Left lung (tissue), 10 donors: ENCODE measurements around the gene PROM1. TPM values are rescaled to one million over a fixed set of nuclear protein-coding genes. Genes with fewer than 3 reads are reported as not detected.
A peak's percentile ranks its signal among the peaks of the same experiment; 100 is the strongest.

Experiments
- ATAC-seq: fragments of 200-7000 bp; cut with Tn5 transposase; one replicate; pipeline ENCODE4 v1.9.1; 2020; ENCODE audit warnings: moderate library complexity
- DNase-seq, 4 donors: peaks; one replicate each; pipeline ENCODE4 v3.0.0-alpha.2; 2013 to 2020
- H3K27ac ChIP-seq, 2 donors: fragments of 200-600 bp; sonication (generic) in 1 of 2; one replicate each; pipeline versions ENCODE4 v1.5.0 to v1.8.0; 2020 to 2021
- H3K27me3 ChIP-seq, 2 donors: fragments of 200-600 bp; sonication (generic) in 1 of 2; one replicate each; pipeline versions ENCODE4 v1.5.0 to v1.8.0; 2020 to 2021
- H3K36me3 ChIP-seq, 2 donors: fragments of 200-600 bp; sonication (generic) in 1 of 2; one replicate each; pipeline versions ENCODE4 v1.5.0 to v1.8.0; 2020 to 2021
- H3K4me1 ChIP-seq, 2 donors: fragments of 200-600 bp; one replicate each; pipeline ENCODE4 v1.8.0; 2021
- H3K4me3 ChIP-seq, 2 donors: fragments of 200-600 bp; sonication (generic) in 1 of 2; one replicate each; pipeline versions ENCODE4 v1.5.0 to v1.8.0; 2020 to 2021; ENCODE audit warnings: mild to moderate bottlenecking in 1 of 2
- H3K9me3 ChIP-seq, 2 donors: fragments of 200-600 bp; sonication (generic) in 1 of 2; one replicate each; pipeline versions ENCODE4 v1.5.0 to v1.8.0; 2020 to 2021
- CTCF ChIP-seq, 2 donors: fragments of 200-600 bp; sonication (generic) in 1 of 2; IDR thresholded peaks; one replicate each; pipeline versions ENCODE4 v1.5.0 to v1.8.0; 2021; ENCODE audit warnings: antibody characterized with exemption in 2 of 2
- intact Hi-C, 2 donors: fragments of 100-400 bp; cut with DNase I; formaldehyde crosslinking; loops; one replicate each; pipeline versions ENCODE4 v1.11.2 to v1.14.2; 2022
- polyA plus RNA-seq, 6 donors: library from polyadenylated mRNA; unstranded; fragments of 120-200 nt; gene quantifications; one replicate each; pipeline ENCODE4 v1.2.1, GENCODE V29; 2013; ENCODE audit not compliant: insufficient read length in 6 of 6
- total RNA-seq, 2 donors: library from RNA; stranded (reverse); fragmentation: NEBNext Ultra II Directional; extraction: Animal tissue kit (Norgen Biotek cat#: 25700); gene quantifications; one replicate each; pipeline ENCODE4 v1.2.1, GENCODE V29; 2021
- donor health status: DM: no; HTN: yes; CAD: no.
- donor health status: DM: no; HTN: no; CAD: no.

PROM1 gene
- total and polyA plus RNA-seq, 8 donors = 11.2 to 37.1 (median 25.2) TPM; not detected in 1

GRCh38 chr4:16031546-16032395 lies 52.1 kb downstream of the PROM1 start:
- no peaks in the 10 kb centered on the region for H3K36me3 ChIP-seq
- intact Hi-C loops = no loop called here
- peaks cover 6 to 36% of the 10 kb centered on the region in 2 donors for H3K4me1 ChIP-seq
- H3K4me3 ChIP-seq = no peak overlapping the region
- TF ChIP-seq CTCF (IDR thresholded peaks at IDR 0.05) = no peak
- H3K27me3 ChIP-seq = no peaks in the 10 kb centered on the region
- H3K9me3 ChIP-seq = no peaks in the 10 kb centered on the region
- ATAC-seq (no peak), DNase-seq (no peak)
- H3K27ac ChIP-seq = peak overlapping the region in 1 of 2 donors; percentile 38

- Histone ChIP-seq H3K36me3 (no peaks in the 10 kb centered on the region), H3K4me1 (peaks cover 6 to 36% of the 10 kb centered on the region in 2 donors), H3K27ac (no peak overlapping the region), H3K4me3 (no peak overlapping the region), H3K9me3 (no peaks in the 10 kb centered on the region), H3K27me3 (no peaks in the 10 kb centered on the region)
- no peak for DNase-seq
- no peak for TF ChIP-seq CTCF (IDR thresholded peaks at IDR 0.05)
- intact Hi-C loops = loop anchor here in 1 of 2 donors (5.0 kb wide), 2 partner anchors 172 to 237 kb away; no protein-coding TSS in a partner anchor
- ATAC-seq = no peak
Observed at GRCh38 chr4:16029886-16030285, 53.9 kb downstream of the PROM1 start.

GRCh38 chr4:16029262-16029661 lies 54.6 kb downstream of the PROM1 start:
- H3K36me3 ChIP-seq = no peaks in the 10 kb centered on the region
- peaks cover 3 to 31% of the 10 kb centered on the region in 2 donors for H3K4me1 ChIP-seq
- no peak for TF ChIP-seq CTCF (IDR thresholded peaks at IDR 0.05)
- intact Hi-C loops = loop anchor here in 1 of 2 donors (5.0 kb wide), 2 partner anchors 173 to 238 kb away; no protein-coding TSS in a partner anchor
- no peaks in the 10 kb centered on the region for H3K27me3 ChIP-seq
- no peak overlapping the region for H3K27ac ChIP-seq
- no peaks in the 10 kb centered on the region for H3K9me3 ChIP-seq
- no peak for ATAC-seq
- H3K4me3 ChIP-seq = no peak overlapping the region
- DNase-seq = no peak

GRCh38 chr4:16027626-16028025 lies 56.2 kb downstream of the PROM1 start:
- intact Hi-C loops = loop anchor here in 1 of 2 donors (5.0 kb wide), 2 partner anchors 175 to 240 kb away; no protein-coding TSS in a partner anchor
- peaks cover 0 to 20% of the 10 kb centered on the region in 2 donors for H3K4me1 ChIP-seq
- TF ChIP-seq CTCF (IDR thresholded peaks at IDR 0.05) = no peak
- H3K27ac ChIP-seq = no peak overlapping the region
- H3K36me3 ChIP-seq = no peaks in the 10 kb centered on the region
- H3K9me3 ChIP-seq = no peaks in the 10 kb centered on the region
- no peak for DNase-seq
- H3K4me3 ChIP-seq = no peak overlapping the region
- ATAC-seq = no peak
- H3K27me3 ChIP-seq = no peaks in the 10 kb centered on the region

- no peak overlapping the region for H3K27ac ChIP-seq
- intact Hi-C loops = loop anchor here in 1 of 2 donors (5.0 kb wide), 2 partner anchors 175 to 240 kb away; no protein-coding TSS in a partner anchor
- ATAC-seq = no peak
Observed at GRCh38 chr4:16027114-16027513, 56.7 kb downstream of the PROM1 start.

More at GRCh38 chr4:16027114-16027513, 56.7 kb downstream of the PROM1 start:
- no peaks in the 10 kb centered on the region for H3K9me3 ChIP-seq
- no peak for DNase-seq
- TF ChIP-seq CTCF (IDR thresholded peaks at IDR 0.05) = no peak
- H3K4me1 ChIP-seq = peaks cover 0 to 14% of the 10 kb centered on the region in 2 donors
- H3K27me3 ChIP-seq = no peaks in the 10 kb centered on the region
- H3K4me3 ChIP-seq = no peak overlapping the region
- H3K36me3 ChIP-seq = no peaks in the 10 kb centered on the region
